A549 treated with RU486 at 1 μM for 4 hours (cell line): ENCODE data around the gene HBD. TPM values are rescaled to one million over a fixed set of nuclear protein-coding genes. Genes with fewer than 3 reads are reported as not detected.

Source experiments
- total RNA-seq: library from RNA; stranded (reverse); fragments of 200-300 nt; extraction: Qiagen RNA extraction; gene quantifications from 5 replicates; pipeline ENCODE4 v1.2.3, GENCODE V29; 2022; ENCODE audit warnings: low read depth

HBD gene
- not detected in 5 replicates for total RNA-seq

DNA sequence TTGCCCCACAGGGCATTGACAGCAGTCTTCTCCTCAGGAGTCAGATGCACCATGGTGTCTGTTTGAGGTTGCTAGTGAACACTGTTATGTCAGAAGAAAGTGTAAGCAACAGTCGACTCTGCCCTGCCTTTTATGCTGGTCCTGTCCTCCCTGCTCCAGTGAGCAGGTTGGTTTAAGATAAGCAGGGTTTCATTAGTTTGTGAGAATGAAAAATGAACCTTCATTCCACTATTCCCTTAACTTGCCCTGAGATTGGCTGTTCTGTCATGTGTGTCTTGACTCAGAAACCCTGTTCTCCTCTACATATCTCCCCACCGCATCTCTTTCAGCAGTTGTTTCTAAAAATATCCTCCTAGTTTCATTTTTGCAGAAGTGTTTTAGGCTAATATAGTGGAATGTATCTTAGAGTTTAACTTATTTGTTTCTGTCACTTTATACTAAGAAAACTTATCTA, at the start of gene HBD:
HBD (minus strand) TSS at position 103 of the 454 bp plus-strand sequence; CDS start at position 53, 50 bp downstream.

DNA sequence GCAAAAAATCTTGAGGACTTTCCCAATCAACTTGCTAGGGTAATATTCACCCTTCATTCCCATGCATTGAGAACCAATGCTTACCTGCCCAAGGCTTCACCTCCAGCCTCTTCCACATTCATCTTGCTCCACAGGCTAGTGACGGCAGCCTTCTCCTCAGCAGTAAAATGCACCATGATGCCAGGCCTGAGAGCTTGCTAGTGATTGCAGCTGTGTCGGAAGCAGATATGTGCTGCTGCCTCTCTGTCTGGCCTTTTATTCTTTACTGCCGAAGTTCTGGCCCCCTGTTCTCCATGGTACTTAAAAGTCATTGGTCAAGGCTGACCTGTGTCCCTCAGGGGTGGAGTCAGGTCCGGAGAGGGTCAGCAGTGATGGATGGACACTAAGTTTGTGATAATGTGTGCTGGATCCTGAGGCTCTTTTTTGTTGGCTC, 35.4 kb upstream of the HBD start, which contains the start of gene HBE1:
HBE1 (minus strand) TSS at position 231 of the 433 bp plus-strand sequence; CDS start at position 176, 55 bp downstream.

DNA sequence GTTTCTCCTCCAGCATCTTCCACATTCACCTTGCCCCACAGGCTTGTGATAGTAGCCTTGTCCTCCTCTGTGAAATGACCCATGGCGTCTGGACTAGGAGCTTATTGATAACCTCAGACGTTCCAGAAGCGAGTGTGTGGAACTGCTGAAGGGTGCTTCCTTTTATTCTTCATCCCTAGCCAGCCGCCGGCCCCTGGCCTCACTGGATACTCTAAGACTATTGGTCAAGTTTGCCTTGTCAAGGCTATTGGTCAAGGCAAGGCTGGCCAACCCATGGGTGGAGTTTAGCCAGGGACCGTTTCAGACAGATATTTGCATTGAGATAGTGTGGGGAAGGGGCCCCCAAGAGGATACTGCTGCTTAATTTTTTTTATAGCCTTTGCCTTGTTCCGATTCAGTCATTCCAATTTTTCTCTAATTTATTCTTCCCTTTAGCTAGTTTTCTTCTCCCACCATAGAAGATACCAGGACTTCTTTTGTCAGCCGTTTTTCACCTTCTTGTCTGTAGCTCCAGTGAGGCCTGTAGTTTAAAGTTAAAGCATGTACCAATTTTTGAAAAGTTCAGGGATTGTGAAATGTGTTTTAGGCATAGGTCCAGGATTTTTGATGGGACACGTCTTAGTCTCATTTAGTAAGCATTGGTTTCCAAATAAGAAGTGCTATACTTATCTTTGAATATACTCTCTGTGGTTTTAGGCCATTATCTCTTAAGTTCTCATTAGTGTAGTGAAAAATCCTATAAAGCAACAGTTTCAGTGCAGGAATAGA, 20.5 kb upstream of the HBD start, which contains the start of gene HBG2:
HBG2 (minus strand) TSS at position 136 of the 768 bp plus-strand sequence; CDS start at position 83, 53 bp downstream.

DNA sequence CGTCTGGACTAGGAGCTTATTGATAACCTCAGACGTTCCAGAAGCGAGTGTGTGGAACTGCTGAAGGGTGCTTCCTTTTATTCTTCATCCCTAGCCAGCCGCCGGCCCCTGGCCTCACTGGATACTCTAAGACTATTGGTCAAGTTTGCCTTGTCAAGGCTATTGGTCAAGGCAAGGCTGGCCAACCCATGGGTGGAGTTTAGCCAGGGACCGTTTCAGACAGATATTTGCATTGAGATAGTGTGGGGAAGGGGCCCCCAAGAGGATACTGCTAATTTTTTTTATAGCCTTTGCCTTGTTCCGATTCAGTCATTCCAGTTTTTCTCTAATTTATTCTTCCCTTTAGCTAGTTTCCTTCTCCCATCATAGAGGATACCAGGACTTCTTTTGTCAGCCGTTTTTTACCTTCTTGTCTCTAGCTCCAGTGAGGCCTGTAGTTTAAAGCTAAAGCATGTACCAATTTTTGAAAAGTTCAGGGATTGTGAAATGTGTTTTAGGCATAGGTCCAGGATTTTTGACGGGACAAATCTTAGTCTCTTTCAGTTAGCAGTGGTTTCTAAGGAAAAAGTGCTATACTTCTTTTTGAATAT, 15.6 kb upstream of the HBD start, which contains the start of gene HBG1:
HBG1 (minus strand) TSS at position 51 of the 590 bp plus-strand sequence. CDS start 53 bp downstream, outside the sequence.

DNA sequence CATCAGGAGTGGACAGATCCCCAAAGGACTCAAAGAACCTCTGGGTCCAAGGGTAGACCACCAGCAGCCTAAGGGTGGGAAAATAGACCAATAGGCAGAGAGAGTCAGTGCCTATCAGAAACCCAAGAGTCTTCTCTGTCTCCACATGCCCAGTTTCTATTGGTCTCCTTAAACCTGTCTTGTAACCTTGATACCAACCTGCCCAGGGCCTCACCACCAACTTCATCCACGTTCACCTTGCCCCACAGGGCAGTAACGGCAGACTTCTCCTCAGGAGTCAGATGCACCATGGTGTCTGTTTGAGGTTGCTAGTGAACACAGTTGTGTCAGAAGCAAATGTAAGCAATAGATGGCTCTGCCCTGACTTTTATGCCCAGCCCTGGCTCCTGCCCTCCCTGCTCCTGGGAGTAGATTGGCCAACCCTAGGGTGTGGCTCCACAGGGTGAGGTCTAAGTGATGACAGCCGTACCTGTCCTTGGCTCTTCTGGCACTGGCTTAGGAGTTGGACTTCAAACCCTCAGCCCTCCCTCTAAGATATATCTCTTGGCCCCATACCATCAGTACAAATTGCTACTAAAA, 7.5 kb downstream of the HBD start, which contains the start of gene HBB:
HBB (minus strand) TSS at position 340 of the 579 bp plus-strand sequence; CDS start at position 290, 50 bp downstream.

DNA sequence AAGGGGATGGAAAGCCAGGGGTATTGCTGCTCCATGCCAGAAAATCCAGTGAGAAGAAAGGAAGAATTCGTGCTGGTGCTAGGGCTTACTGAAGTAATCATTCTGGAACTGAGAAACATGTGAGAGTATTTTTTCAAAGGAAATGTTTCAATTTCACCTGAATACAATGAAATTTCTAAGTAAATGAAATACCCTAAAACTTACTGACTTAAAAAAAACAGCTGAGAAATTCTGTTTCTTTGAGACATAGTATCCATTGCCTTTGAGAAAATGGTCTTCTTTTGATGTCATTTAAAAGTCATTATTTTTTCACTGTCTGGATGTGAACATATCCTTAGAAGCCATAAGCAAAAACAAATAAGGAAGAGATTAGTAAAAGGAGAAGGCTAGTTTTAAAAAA, 33.7 kb downstream of the HBD start, which contains the start of gene OR51V1:
OR51V1 (minus strand) TSS at position 101 of the 400 bp plus-strand sequence; CDS start at position 101, 0 bp downstream.

Other genes with a start within 250 kb of the HBD start
- gene OR51L1, start 239.6 kb downstream of the HBD start, total RNA-seq, result not detected in 5 replicates
- gene OR52J3, start 188.0 kb downstream of the HBD start, total RNA-seq, result not detected in 5 replicates
- not detected in 5 replicates for gene OR52E2, start 174.9 kb downstream of the HBD start, total RNA-seq
- gene OR52E1, start 164.9 kb downstream of the HBD start, total RNA-seq, result not detected in 5 replicates
- not detected in 5 replicates for gene OR52A5, start 96.1 kb downstream of the HBD start, total RNA-seq
- gene OR52A1, start 79.7 kb downstream of the HBD start, total RNA-seq, result not detected in 5 replicates
- gene OR51V1, start 33.8 kb downstream of the HBD start, total RNA-seq, result not detected in 5 replicates
- gene HBB, start 7.4 kb downstream of the HBD start, total RNA-seq, result not detected in 5 replicates
- gene HBG1, start 15.4 kb upstream of the HBD start, total RNA-seq, result not detected in 5 replicates
- not detected in 5 replicates for gene HBG2, start 20.3 kb upstream of the HBD start, total RNA-seq
- 0.25 TPM in 1 of 5 replicates, not detected in the others for gene HBE1, start 35.5 kb upstream of the HBD start, total RNA-seq
- not detected in 5 replicates for gene OR51B4, start 67.5 kb upstream of the HBD start, total RNA-seq
- not detected in 5 replicates for gene OR51B2, start 89.8 kb upstream of the HBD start, total RNA-seq
- gene OR51B5, start 109.0 kb upstream of the HBD start, total RNA-seq, result 0.07 to 0.09 TPM in 2 of 5 replicates, not detected in the others
- not detected in 5 replicates for gene OR51B6, start 117.0 kb upstream of the HBD start, total RNA-seq
- gene OR51M1, start 149.3 kb upstream of the HBD start, total RNA-seq, result not detected in 5 replicates
- not detected in 5 replicates for gene OR51Q1, start 187.6 kb upstream of the HBD start, total RNA-seq
- gene OR51I1, start 207.0 kb upstream of the HBD start, total RNA-seq, result not detected in 5 replicates
- not detected in 5 replicates for gene OR51I2, start 214.8 kb upstream of the HBD start, total RNA-seq